Fibroblast of lung (primary cell): ENCODE results near the gene TFF2. TPM values are rescaled to one million over a fixed set of nuclear protein-coding genes. Genes with fewer than 3 reads are reported as not detected.

Experiments
- DNase-seq, 2 donors: peaks; one replicate each; pipeline versions ENCODE4 v3.0.0 to v3.0.0-alpha.2; 2010; ENCODE audit warnings: low read depth in 2 of 2
- H2AFZ ChIP-seq: 2 replicates; pipeline ENCODE4 v1.5.1; 2012; ENCODE audit warnings: low read length, control low read depth, inconsistent platforms
- H3K27ac ChIP-seq: 2 replicates; pipeline ENCODE4 v1.5.1; 2011; ENCODE audit warnings: low read length, control low read depth; ENCODE audit not compliant: insufficient read depth
- H3K27me3 ChIP-seq: 2 replicates; pipeline ENCODE4 v1.5.1; 2011; ENCODE audit warnings: mild to moderate bottlenecking, low read length; ENCODE audit not compliant: control insufficient read depth, insufficient read depth
- H3K36me3 ChIP-seq: 2 replicates; pipeline ENCODE4 v1.5.1; 2011; ENCODE audit warnings: low read length; ENCODE audit not compliant: control insufficient read depth, insufficient read depth
- H3K4me1 ChIP-seq: 2 replicates; pipeline ENCODE4 v1.5.1; 2011; ENCODE audit warnings: low read length; ENCODE audit not compliant: control insufficient read depth, insufficient read depth; ENCODE audit errors: extremely low read depth
- H3K4me2 ChIP-seq: 2 replicates; pipeline ENCODE4 v1.5.1; 2011; ENCODE audit warnings: low read length, control low read depth; ENCODE audit not compliant: insufficient read depth; ENCODE audit errors: extremely low read depth
- H3K4me3 ChIP-seq, 4 experiments: fragments of 200-600 bp in 1 of 4; sonication (generic) in 1 of 4; replicated peaks in 1 of 4; 2 replicates each; pipeline ENCODE4 v1.5.1; 2011 to 2016; ENCODE audit warnings: low read length in 4 of 4, low read depth in 3 of 4, mild to moderate bottlenecking in 3 of 4, control low read depth in 2 of 4, inconsistent platforms in 1 of 4, mixed read lengths in 1 of 4; ENCODE audit not compliant: insufficient read depth in 1 of 4; ENCODE audit errors: control extremely low read depth in 1 of 4
- H3K79me2 ChIP-seq: 2 replicates; pipeline ENCODE4 v1.5.1; 2012; ENCODE audit warnings: mild to moderate bottlenecking, low read length, inconsistent platforms; ENCODE audit not compliant: control insufficient read depth, insufficient read depth
- H3K9ac ChIP-seq: 2 replicates; pipeline ENCODE4 v1.5.1; 2011; ENCODE audit warnings: mild to moderate bottlenecking, low read length, control low read depth; ENCODE audit not compliant: insufficient read depth
- H3K9me3 ChIP-seq: 2 replicates; pipeline ENCODE4 v1.5.1; 2012; ENCODE audit warnings: low read depth, low read length; ENCODE audit not compliant: control insufficient read depth, insufficient read depth
- H4K20me1 ChIP-seq: 2 replicates; pipeline ENCODE4 v1.5.1; 2011; ENCODE audit warnings: low read length; ENCODE audit not compliant: control insufficient read depth, insufficient read depth; ENCODE audit errors: extremely low read depth
- CTCF ChIP-seq, 2 donors: IDR thresholded peaks in 1 of 2; conservative IDR thresholded peaks in 1 of 2; 1 replicate in 1 of 2; 2 replicates in 1 of 2; pipeline ENCODE4 v1.5.1; 2011 to 2012; ENCODE audit warnings: low read length in 2 of 2, control low read depth in 1 of 2, inconsistent platforms in 1 of 2, low read depth in 1 of 2, mild to moderate bottlenecking in 1 of 2
- EZH2 ChIP-seq: IDR thresholded peaks from 2 replicates; pipeline ENCODE4 v1.5.1; 2012; ENCODE audit warnings: low read length, control low read depth, mild to moderate bottlenecking; ENCODE audit errors: missing control alignments
- polyA plus RNA-seq, 2 donors: library from polyadenylated mRNA; depleted of rRNA in 1 of 2; stranded (reverse) in 1 of 2; unstranded in 1 of 2; fragments of >200 nt; gene quantifications; 2 replicates each; pipeline ENCODE4 v1.2.1, GENCODE V29; 2011 to 2012; ENCODE audit warnings: missing spikeins in 1 of 2
- total RNA-seq: library from RNA; depleted of rRNA; stranded (reverse); fragments of >200 nt; gene quantifications from 2 replicates; pipeline ENCODE4 v1.2.1, GENCODE V29; 2014

The TFF2 gene
- total and polyA plus RNA-seq, 2 donors (not counting 1 experiment from before 2014, with no cell fraction given) = not detected

DNA sequence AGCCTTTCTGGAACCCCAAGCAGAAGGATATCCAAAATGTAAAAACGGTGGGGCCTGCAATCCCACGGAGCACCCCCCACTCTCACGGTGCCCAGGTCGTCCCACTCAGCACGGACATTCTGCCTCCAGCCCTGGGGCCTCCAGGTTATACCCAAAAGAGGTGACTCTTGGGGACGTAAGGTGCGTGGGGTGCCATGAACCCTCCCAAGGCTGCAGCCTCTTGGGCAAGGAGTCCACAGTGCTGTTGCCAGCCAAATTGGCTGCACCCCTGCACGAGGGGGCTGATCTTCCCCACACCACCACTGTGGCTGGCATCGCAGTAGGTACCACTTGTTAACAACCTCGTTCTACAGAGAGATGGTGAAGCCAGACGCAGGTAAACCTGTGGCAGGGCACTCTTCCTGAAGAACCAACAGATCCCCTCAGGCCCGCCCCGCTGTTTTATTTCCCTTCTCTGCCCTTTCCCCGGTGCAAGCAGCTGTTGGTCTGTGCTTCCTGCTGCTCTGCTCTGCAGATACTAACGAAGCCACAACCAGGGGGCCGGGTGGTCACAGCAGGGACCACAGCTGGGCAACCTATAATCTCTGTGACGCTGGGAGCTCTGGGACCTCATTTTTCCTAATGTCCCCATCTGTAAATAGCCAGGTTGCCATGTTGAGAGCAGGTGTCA, 44.3 kb downstream of the TFF2 start:
- Histone ChIP-seq H3K4me3 (no peak overlapping the region), H3K9ac (no peak overlapping the region), H3K9me3 (no peaks in the 10 kb centered on the region), H3K4me2 (no peak overlapping the region), H3K79me2 (no peaks in the 10 kb centered on the region), H3K36me3 (no peaks in the 10 kb centered on the region), H3K27ac (no peak overlapping the region), H2AFZ (no peak overlapping the region), H3K27me3 (no peaks in the 10 kb centered on the region), H4K20me1 (no peaks in the 10 kb centered on the region), H3K4me1 (no peaks in the 10 kb centered on the region)
- no peak for DNase-seq
- TF ChIP-seq CTCF (conservative IDR thresholded peaks at IDR 0.05 in 1 of 2, IDR thresholded peaks at IDR 0.05 in 1 of 2; ENCODE audit: low read depth in 1 of 2, low read length in 2 of 2) (no peak), EZH2 (no peak)

DNA sequence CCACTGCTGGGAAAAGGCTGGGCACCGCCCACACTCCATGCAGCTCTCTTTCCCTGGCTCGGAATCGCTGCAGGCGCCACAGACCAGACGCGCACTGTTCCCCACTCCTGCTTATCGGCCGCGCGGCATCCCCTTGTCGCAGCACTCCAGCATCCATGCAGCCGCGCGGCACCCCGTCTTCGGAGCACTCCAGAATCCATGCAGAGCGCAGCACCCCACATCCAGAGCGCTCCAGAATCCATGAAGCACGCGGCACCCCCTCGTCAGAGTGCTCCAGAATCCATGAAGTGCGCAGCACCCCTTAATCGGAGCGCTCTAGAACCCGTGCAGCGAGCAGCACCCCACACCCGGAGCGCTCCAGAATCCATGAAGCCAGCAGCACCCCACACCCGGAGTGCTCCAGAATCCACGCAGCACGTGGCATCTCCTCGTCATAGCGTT, 45.1 kb downstream of the TFF2 start:
- H3K4me3 ChIP-seq = no peak overlapping the region
- H3K4me1 ChIP-seq = no peaks in the 10 kb centered on the region
- no peaks in the 10 kb centered on the region for H3K27me3 ChIP-seq
- H3K27ac ChIP-seq = no peak overlapping the region
- no peaks in the 10 kb centered on the region for H3K36me3 ChIP-seq
- H3K9ac ChIP-seq = no peak overlapping the region
- no peaks in the 10 kb centered on the region for H3K9me3 ChIP-seq
- no peak overlapping the region for H2AFZ ChIP-seq
- H3K4me2 ChIP-seq = no peak overlapping the region
- TF ChIP-seq CTCF (conservative IDR thresholded peaks at IDR 0.05 in 1 of 2, IDR thresholded peaks at IDR 0.05 in 1 of 2; ENCODE audit: low read depth in 1 of 2, low read length in 2 of 2) (no peak), EZH2 (no peak)
- H4K20me1 ChIP-seq = no peaks in the 10 kb centered on the region
- H3K79me2 ChIP-seq = no peaks in the 10 kb centered on the region
- no peak for DNase-seq

- H2AFZ ChIP-seq = no peak overlapping the region
- DNase-seq = no peak
- no peaks in the 10 kb centered on the region for H3K4me1 ChIP-seq
- no peak overlapping the region for H3K27ac ChIP-seq
- H3K27me3 ChIP-seq = no peaks in the 10 kb centered on the region
- no peak overlapping the region for H3K4me3 ChIP-seq
- H3K9me3 ChIP-seq = no peaks in the 10 kb centered on the region
- H4K20me1 ChIP-seq = no peaks in the 10 kb centered on the region
- H3K79me2 ChIP-seq = no peaks in the 10 kb centered on the region
- no peak for TF ChIP-seq EZH2
- TF ChIP-seq CTCF (conservative IDR thresholded peaks at IDR 0.05 in 1 of 2, IDR thresholded peaks at IDR 0.05 in 1 of 2; ENCODE audit: low read depth in 1 of 2, low read length in 2 of 2) = no peak
- H3K4me2 ChIP-seq = no peak overlapping the region
- H3K36me3 ChIP-seq = no peaks in the 10 kb centered on the region
- H3K9ac ChIP-seq = no peak overlapping the region
Observed at GRCh38 chr21:42304556-42305454, 46.0 kb downstream of the TFF2 start.
